ENCODE data around the gene PRAMEF13. TPM values are rescaled to one million over a fixed set of nuclear protein-coding genes. Genes with fewer than 3 reads are reported as not detected.
"Not testable (repeated sequence)": the region's sequence is repeated elsewhere in the genome, so short reads cannot be mapped to it uniquely, and the experiment has no call there.

Gene PRAMEF13
- total RNA-seq: not detected in 3 replicates
- long read RNA-seq: 0 reads

DNA sequence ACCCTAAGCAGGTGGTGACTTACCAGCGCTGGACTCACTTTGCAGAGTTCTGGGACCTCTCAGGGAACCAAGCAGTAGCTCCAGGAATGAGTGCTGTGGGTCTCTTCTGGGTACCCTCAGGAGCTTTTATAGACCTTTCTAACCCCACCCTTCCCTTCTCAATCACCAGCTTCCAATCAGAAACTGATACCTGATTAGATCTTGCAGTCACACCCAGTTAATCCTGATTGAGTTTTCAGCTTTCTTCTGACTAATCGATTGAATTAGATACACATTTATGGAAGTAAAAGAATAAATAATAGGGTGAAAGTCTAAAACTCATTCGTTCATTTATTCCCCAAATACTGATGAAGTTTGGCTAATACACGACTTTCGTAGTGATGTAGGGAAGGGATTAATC is at the start of gene PRAMEF13:
PRAMEF13 (minus strand) TSS at position 101 of the 400 bp plus-strand sequence. CDS start 1,820 bp downstream, outside the sequence.
- H3K4me1 Mint-ChIP-seq (ENCODE audit: low read depth); H3K4me3 Mint-ChIP-seq (ENCODE audit: unreplicated experiment); H3K27ac Mint-ChIP-seq (ENCODE audit: unreplicated experiment); H3K27me3 Mint-ChIP-seq (ENCODE audit: low read depth); H3K9me3 Mint-ChIP-seq (ENCODE audit: low read depth); H3K36me3 Mint-ChIP-seq (ENCODE audit: low read depth); DNase-seq (ENCODE audit: low spot score): not testable (repeated sequence)

- H3K36me3 Mint-ChIP-seq (ENCODE audit: low read depth); DNase-seq (ENCODE audit: low spot score); H3K4me3 Mint-ChIP-seq (ENCODE audit: unreplicated experiment): not testable (repeated sequence)
Observed at GRCh38 chr1:13247122-13247521, 45.9 kb upstream of the PRAMEF13 start.

DNA sequence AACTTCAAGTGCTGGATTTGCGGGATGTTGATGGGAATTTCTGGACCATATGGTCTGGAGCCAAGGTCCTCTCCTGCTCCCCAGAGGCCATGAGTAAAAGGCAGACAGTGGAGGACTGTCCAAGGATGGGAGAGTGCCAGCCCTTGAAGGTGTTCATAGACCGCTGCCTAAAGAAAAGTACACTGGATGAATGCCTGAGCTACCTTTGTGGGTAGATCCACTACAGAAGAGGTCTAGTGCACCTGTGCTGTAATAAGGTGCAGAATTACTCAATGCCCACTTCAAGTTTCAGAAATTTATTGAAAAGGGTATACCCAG is 45.3 kb upstream of the PRAMEF13 start:
- not testable (repeated sequence) for H3K4me3 Mint-ChIP-seq (ENCODE audit: unreplicated experiment); H3K4me1 Mint-ChIP-seq (ENCODE audit: low read depth); DNase-seq (ENCODE audit: low spot score); H3K27me3 Mint-ChIP-seq (ENCODE audit: low read depth); H3K27ac Mint-ChIP-seq (ENCODE audit: unreplicated experiment); H3K36me3 Mint-ChIP-seq (ENCODE audit: low read depth)
- H3K9me3 Mint-ChIP-seq (ENCODE audit: low read depth): peaks cover 25% of the 10 kb centered on the region

More at GRCh38 chr1:13247122-13247521, 45.9 kb upstream of the PRAMEF13 start:
- not testable (repeated sequence) for H3K27me3 Mint-ChIP-seq (ENCODE audit: low read depth); H3K27ac Mint-ChIP-seq (ENCODE audit: unreplicated experiment); H3K4me1 Mint-ChIP-seq (ENCODE audit: low read depth)
- peaks cover 25% of the 10 kb centered on the region for H3K9me3 Mint-ChIP-seq (ENCODE audit: low read depth)

DNA sequence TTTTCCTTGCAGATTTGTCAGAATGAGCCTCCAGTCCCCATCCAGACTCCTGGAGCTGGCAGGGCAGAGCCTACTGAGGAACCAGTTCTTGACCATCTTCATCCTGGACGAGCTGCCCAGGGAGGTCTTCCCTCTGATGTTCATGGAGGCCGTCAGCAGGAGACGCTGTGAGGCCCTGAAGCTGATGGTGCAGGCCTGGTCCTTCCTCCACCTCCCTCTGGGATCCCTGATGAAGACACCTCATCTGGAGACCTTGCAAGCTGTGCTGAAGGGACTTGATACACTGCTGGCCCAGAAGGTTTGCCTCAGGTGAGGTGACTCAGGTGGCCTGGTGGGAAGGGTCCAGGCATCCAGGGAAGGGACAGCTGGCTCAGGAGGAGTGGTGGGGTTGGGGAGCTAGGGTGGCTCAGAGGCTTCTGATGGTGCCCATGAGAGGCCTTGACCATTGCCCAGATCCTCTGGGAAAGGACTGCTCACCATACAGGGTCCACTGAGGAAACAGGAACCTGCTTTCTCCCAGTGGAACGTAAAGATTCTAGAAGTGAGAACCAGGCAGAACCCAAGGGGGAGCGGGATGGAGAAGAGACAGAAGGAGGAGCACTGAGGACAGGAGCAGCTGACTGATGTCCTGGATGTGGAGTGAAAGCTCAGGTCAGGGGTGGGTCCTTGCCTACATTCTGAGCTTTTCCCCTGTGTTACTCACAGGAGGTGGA is 44.8 kb upstream of the PRAMEF13 start:
- DNase-seq (ENCODE audit: low spot score); H3K4me3 Mint-ChIP-seq (ENCODE audit: unreplicated experiment); H3K36me3 Mint-ChIP-seq (ENCODE audit: low read depth); H3K27me3 Mint-ChIP-seq (ENCODE audit: low read depth); H3K27ac Mint-ChIP-seq (ENCODE audit: unreplicated experiment); H3K4me1 Mint-ChIP-seq (ENCODE audit: low read depth): not testable (repeated sequence)
- H3K9me3 Mint-ChIP-seq (ENCODE audit: low read depth): peaks cover 29% of the 10 kb centered on the region

- H3K36me3 Mint-ChIP-seq (ENCODE audit: low read depth); H3K27me3 Mint-ChIP-seq (ENCODE audit: low read depth); H3K4me3 Mint-ChIP-seq (ENCODE audit: unreplicated experiment); DNase-seq (ENCODE audit: low spot score); H3K27ac Mint-ChIP-seq (ENCODE audit: unreplicated experiment); H3K4me1 Mint-ChIP-seq (ENCODE audit: low read depth): not testable (repeated sequence)
- H3K9me3 Mint-ChIP-seq (ENCODE audit: low read depth): peaks cover 34% of the 10 kb centered on the region
Observed at GRCh38 chr1:13243536-13244263, 42.5 kb upstream of the PRAMEF13 start.

DNA sequence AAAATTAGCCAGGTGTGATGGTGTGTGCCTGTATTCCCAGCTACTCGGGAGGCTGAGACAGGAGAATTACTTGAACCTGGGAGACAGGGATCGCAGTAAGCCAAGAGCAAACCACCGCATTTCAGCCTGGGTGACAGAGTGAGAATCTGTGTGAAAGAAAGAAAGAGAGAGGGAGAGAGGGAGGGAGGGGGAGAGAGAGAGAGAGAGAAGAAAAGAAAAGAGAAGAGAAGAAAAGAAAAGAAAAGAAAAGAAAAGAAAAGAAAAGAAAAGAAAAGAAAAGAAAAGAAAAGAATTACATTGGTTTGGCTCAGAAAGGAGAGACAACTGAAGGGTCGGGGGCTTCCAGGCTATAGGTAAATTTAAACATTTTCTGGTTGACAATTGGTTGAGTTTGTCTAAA is 38.4 kb upstream of the PRAMEF13 start:
- peaks cover 14% of the 10 kb centered on the region for H3K9me3 Mint-ChIP-seq (ENCODE audit: low read depth)
- H3K4me1 Mint-ChIP-seq (ENCODE audit: low read depth); H3K27ac Mint-ChIP-seq (ENCODE audit: unreplicated experiment); DNase-seq (ENCODE audit: low spot score); H3K4me3 Mint-ChIP-seq (ENCODE audit: unreplicated experiment); H3K36me3 Mint-ChIP-seq (ENCODE audit: low read depth); H3K27me3 Mint-ChIP-seq (ENCODE audit: low read depth): not testable (repeated sequence)

DNA sequence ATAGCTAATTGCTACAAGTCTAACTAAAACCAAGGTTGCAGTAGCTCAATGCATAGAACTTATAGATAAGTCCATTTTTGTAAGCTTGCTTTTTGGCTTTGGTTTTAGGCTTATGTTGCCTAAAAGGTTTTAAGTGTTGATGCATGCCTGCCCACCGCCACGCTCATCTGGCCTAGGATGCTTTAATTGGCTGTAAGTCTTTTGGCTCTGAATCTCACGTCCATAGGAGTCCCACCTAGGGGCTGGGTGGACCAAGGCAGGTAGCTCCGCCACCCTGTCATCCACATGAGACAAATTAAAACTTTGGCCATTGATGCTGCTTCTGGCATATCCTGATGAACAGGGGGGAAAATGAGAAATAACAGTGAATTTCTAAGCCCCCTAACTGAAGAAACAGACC is 36.4 kb upstream of the PRAMEF13 start:
- H3K36me3 Mint-ChIP-seq (ENCODE audit: low read depth); H3K4me1 Mint-ChIP-seq (ENCODE audit: low read depth); DNase-seq (ENCODE audit: low spot score); H3K27ac Mint-ChIP-seq (ENCODE audit: unreplicated experiment); H3K4me3 Mint-ChIP-seq (ENCODE audit: unreplicated experiment); H3K27me3 Mint-ChIP-seq (ENCODE audit: low read depth): not testable (repeated sequence)
- peaks cover 27% of the 10 kb centered on the region for H3K9me3 Mint-ChIP-seq (ENCODE audit: low read depth)

DNA sequence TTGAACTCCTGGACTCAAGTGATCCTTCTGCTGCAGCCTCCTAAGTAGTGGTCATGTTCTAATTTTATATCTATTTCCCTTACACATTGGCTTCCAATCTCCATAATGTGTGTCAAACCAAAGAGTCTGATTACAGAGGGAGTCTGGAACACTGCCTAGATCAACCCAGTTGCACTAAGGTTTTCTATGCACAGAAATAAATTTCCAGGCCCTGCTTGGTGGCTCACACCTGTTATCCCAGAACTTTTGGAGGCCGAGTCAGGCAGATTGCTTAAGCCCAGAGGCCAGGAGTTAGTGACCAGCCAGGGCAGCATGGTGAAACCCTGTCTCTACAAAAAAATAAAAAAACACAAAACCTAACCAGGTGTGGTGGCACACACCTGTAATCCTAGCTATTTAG is 32.8 kb upstream of the PRAMEF13 start:
- peaks cover 39% of the 10 kb centered on the region for H3K9me3 Mint-ChIP-seq (ENCODE audit: low read depth)

DNA sequence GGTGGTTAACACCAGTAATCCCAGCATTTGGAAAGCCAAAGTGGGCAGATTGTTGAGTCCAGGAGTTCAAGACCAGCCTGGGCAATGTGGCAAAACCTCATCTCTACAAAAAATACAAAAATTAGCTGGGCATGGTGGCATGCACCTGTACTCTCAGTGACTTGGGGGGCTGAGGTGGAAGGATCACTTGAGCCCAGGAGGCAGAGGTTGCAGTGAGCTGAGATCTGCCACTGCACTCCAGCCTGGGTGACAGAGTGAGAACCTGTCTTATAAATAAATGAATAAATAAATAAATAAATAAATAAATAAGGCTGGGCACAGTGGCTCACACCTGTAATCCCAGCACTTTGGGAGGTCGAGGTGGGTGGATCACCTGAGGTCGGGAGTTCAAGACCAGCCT is 30.8 kb upstream of the PRAMEF13 start:
- not testable (repeated sequence) for DNase-seq (ENCODE audit: low spot score); H3K27ac Mint-ChIP-seq (ENCODE audit: unreplicated experiment); H3K4me1 Mint-ChIP-seq (ENCODE audit: low read depth); H3K27me3 Mint-ChIP-seq (ENCODE audit: low read depth); H3K36me3 Mint-ChIP-seq (ENCODE audit: low read depth); H3K4me3 Mint-ChIP-seq (ENCODE audit: unreplicated experiment)
- H3K9me3 Mint-ChIP-seq (ENCODE audit: low read depth): peaks cover 40% of the 10 kb centered on the region

More for the DNA sequence above, 32.8 kb upstream of the PRAMEF13 start:
- H3K36me3 Mint-ChIP-seq (ENCODE audit: low read depth); DNase-seq (ENCODE audit: low spot score); H3K27me3 Mint-ChIP-seq (ENCODE audit: low read depth); H3K4me3 Mint-ChIP-seq (ENCODE audit: unreplicated experiment); H3K27ac Mint-ChIP-seq (ENCODE audit: unreplicated experiment); H3K4me1 Mint-ChIP-seq (ENCODE audit: low read depth): not testable (repeated sequence)

- H3K4me1 Mint-ChIP-seq (ENCODE audit: low read depth); H3K4me3 Mint-ChIP-seq (ENCODE audit: unreplicated experiment); H3K27me3 Mint-ChIP-seq (ENCODE audit: low read depth); H3K36me3 Mint-ChIP-seq (ENCODE audit: low read depth); DNase-seq (ENCODE audit: low spot score); H3K27ac Mint-ChIP-seq (ENCODE audit: unreplicated experiment): not testable (repeated sequence)
- H3K9me3 Mint-ChIP-seq (ENCODE audit: low read depth): peaks cover 40% of the 10 kb centered on the region
Observed at GRCh38 chr1:13231061-13231750, 30.0 kb upstream of the PRAMEF13 start.

DNA sequence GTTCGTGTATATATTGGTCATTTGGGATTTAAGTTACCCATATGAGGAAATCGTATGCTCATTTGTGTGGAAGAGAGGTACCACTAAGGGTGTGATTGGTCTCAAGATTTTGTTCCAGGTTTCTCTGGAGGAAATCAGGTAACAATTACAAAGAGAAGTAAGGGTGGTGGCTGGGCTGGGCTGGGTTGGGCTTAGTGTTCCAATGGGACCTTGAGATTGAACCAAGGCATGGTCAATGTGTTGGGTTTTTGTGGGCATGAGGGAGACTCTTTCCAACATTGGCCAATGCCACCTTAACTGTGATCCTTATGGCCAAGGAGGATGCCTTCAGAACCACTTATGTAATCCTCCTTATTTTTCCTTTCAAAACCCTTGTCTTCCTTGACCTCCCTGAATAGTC is 29.4 kb upstream of the PRAMEF13 start:
- H3K4me1 Mint-ChIP-seq (ENCODE audit: low read depth); DNase-seq (ENCODE audit: low spot score); H3K27me3 Mint-ChIP-seq (ENCODE audit: low read depth); H3K4me3 Mint-ChIP-seq (ENCODE audit: unreplicated experiment); H3K36me3 Mint-ChIP-seq (ENCODE audit: low read depth); H3K27ac Mint-ChIP-seq (ENCODE audit: unreplicated experiment): not testable (repeated sequence)
- peaks cover 40% of the 10 kb centered on the region for H3K9me3 Mint-ChIP-seq (ENCODE audit: low read depth)

DNA sequence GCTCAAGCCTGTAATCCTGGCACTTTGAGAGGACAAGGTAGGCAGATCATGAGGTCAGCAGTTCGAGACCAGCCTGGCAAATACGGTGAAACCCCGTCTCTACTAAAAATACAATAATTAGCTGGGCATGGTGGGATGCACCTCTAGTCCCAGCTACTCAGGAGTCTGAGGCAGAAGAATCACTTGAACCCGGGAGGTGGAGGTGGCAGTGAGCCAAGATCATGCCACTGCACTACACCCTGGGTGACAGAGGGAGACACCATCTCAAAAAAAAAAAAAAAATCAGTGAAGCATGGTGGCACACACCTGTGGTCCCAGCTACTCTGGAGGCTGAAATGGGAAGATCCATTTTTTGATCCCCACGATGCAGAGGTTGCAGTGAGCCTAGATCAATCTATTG is 28.9 kb upstream of the PRAMEF13 start:
- H3K4me1 Mint-ChIP-seq (ENCODE audit: low read depth); H3K36me3 Mint-ChIP-seq (ENCODE audit: low read depth); H3K27ac Mint-ChIP-seq (ENCODE audit: unreplicated experiment); H3K4me3 Mint-ChIP-seq (ENCODE audit: unreplicated experiment); H3K27me3 Mint-ChIP-seq (ENCODE audit: low read depth); DNase-seq (ENCODE audit: low spot score): not testable (repeated sequence)
- H3K9me3 Mint-ChIP-seq (ENCODE audit: low read depth): peaks cover 40% of the 10 kb centered on the region
